Sciatic nerve (tissue), 2 donors: ENCODE measurements around the gene CRADD. TPM values are rescaled to one million over a fixed set of nuclear protein-coding genes. Genes with fewer than 3 reads are reported as not detected.
"Not testable (repeated sequence)": the region's sequence is repeated elsewhere in the genome, so short reads cannot be mapped to it uniquely, and the experiment has no call there.

Experiments used
- ATAC-seq: fragments of 200-7000 bp; cut with Tn5 transposase; one replicate; pipeline ENCODE4 v1.9.1; 2020; ENCODE audit warnings: mild to moderate bottlenecking, moderate library complexity
- DNase-seq: peaks from one replicate; pipeline ENCODE4 v3.0.0-alpha.2; 2020; ENCODE audit warnings: low spot score
- intact Hi-C: fragments of 100-400 bp; cut with DNase I; formaldehyde crosslinking; loops from one replicate; pipeline ENCODE4 v1.14.2; 2022
- total RNA-seq: library from RNA; stranded (reverse); fragmentation: NEBNext Ultra II Directional; extraction: Animal tissue kit (Norgen Biotek cat#: 25700); gene quantifications from one replicate; pipeline ENCODE4 v1.2.1, GENCODE V29; 2021
- donor health status: DM: no; HTN: no; CAD: no.
- donor health status: DM: no; HTN: no; CAD: no.

The CRADD gene
- total RNA-seq, 1 donor from 2014 or later = 20.6 TPM

- intact Hi-C loops = no loop called here
- DNase-seq (no peak), ATAC-seq (no peak)
Observed at GRCh38 chr12:93876360-93876759, 199.2 kb downstream of the CRADD start.

- DNase-seq (no peak), ATAC-seq (no peak)
- intact Hi-C loops = no loop called here
Observed at GRCh38 chr12:93877446-93877845, 200.3 kb downstream of the CRADD start.

- ATAC-seq = peak; percentile 20
- intact Hi-C loops = no loop called here
- no peak for DNase-seq
Observed at GRCh38 chr12:93879476-93880421, 202.6 kb downstream of the CRADD start.

- DNase-seq = no peak
- no peak for ATAC-seq
- intact Hi-C loops = no loop called here
Observed at GRCh38 chr12:93880853-93881522, 203.8 kb downstream of the CRADD start.

GRCh38 chr12:93882763-93883162 is 205.6 kb downstream of the CRADD start:
- intact Hi-C loops = no loop called here
- no peak for ATAC-seq

GRCh38 chr12:93883436-93884154 is 206.4 kb downstream of the CRADD start:
- no peak for DNase-seq
- no peak for ATAC-seq
- intact Hi-C loops = no loop called here

More at GRCh38 chr12:93882763-93883162, 205.6 kb downstream of the CRADD start:
- no peak for DNase-seq

- ATAC-seq (no peak), DNase-seq (no peak)
- intact Hi-C loops = no loop called here
Observed at GRCh38 chr12:93884794-93885460, 207.8 kb downstream of the CRADD start.

- DNase-seq = not testable (repeated sequence)
Observed at GRCh38 chr12:93885973-93886532, 208.9 kb downstream of the CRADD start.

GRCh38 chr12:93886533-93887511 is 209.6 kb downstream of the CRADD start:
- intact Hi-C loops = no loop called here
- DNase-seq (no peak), ATAC-seq (peak; percentile 73)

More at GRCh38 chr12:93885973-93886532, 208.9 kb downstream of the CRADD start:
- ATAC-seq, intact Hi-C loops: not testable (repeated sequence)

- intact Hi-C loops = no loop called here
- ATAC-seq (no peak), DNase-seq (no peak)
Observed at GRCh38 chr12:93888964-93889363, 211.8 kb downstream of the CRADD start.

GRCh38 chr12:93889516-93890212 is 212.5 kb downstream of the CRADD start:
- ATAC-seq (no peak), DNase-seq (no peak)
- intact Hi-C loops = no loop called here

- intact Hi-C loops = no loop called here
- DNase-seq (no peak), ATAC-seq (peak; percentile 73)
Observed at GRCh38 chr12:93892423-93893268, 215.5 kb downstream of the CRADD start.

- ATAC-seq (peak; percentile 82), DNase-seq (peak; percentile 82)
- intact Hi-C loops = loop anchor here (2.0 kb wide), 1 partner anchor 390 kb away; no protein-coding TSS in a partner anchor
Observed at GRCh38 chr12:93894391-93895088, 217.4 kb downstream of the CRADD start.

- ATAC-seq (peak; percentile 30), DNase-seq (no peak)
- intact Hi-C loops = loop anchor here (2.0 kb wide), 1 partner anchor 390 kb away; no protein-coding TSS in a partner anchor
Observed at GRCh38 chr12:93895089-93895445, 217.9 kb downstream of the CRADD start.

GRCh38 chr12:93896427-93896826 is 219.3 kb downstream of the CRADD start:
- DNase-seq (no peak), ATAC-seq (no peak)
- intact Hi-C loops = no loop called here
